Lower lobe of right lung (tissue), 2 donors: ENCODE results near the gene ARL4D. TPM values are rescaled to one million over a fixed set of nuclear protein-coding genes. Genes with fewer than 3 reads are reported as not detected.
"Not testable (repeated sequence)": the region's sequence is repeated elsewhere in the genome, so short reads cannot be mapped to it uniquely, and the experiment has no call there.

Experiments
- ATAC-seq, 2 donors: fragments of 200-7000 bp; cut with Tn5 transposase; one replicate each; pipeline ENCODE4 v1.9.1; 2020 to 2022; ENCODE audit warnings: mild to moderate bottlenecking in 2 of 2, moderate library complexity in 2 of 2
- DNase-seq: peaks from one replicate; pipeline ENCODE4 v3.0.0-alpha.2; 2020
- H3K27ac ChIP-seq: fragments of 200-600 bp; one replicate; pipeline ENCODE4 v1.8.0; 2022
- H3K27me3 ChIP-seq: fragments of 200-600 bp; one replicate; pipeline ENCODE4 v1.8.0; 2022; ENCODE audit warnings: low read depth
- H3K36me3 ChIP-seq: fragments of 200-600 bp; one replicate; pipeline ENCODE4 v1.8.0; 2022; ENCODE audit warnings: mild to moderate bottlenecking
- H3K4me1 ChIP-seq: fragments of 200-600 bp; one replicate; pipeline ENCODE4 v1.8.0; 2022
- H3K4me3 ChIP-seq: fragments of 200-600 bp; one replicate; pipeline ENCODE4 v1.8.0; 2022; ENCODE audit warnings: mild to moderate bottlenecking
- H3K9me3 ChIP-seq: fragments of 200-600 bp; one replicate; pipeline ENCODE4 v1.8.0; 2022
- intact Hi-C: fragments of 100-400 bp; cut with DNase I; formaldehyde crosslinking; loops from one replicate; pipeline ENCODE4 v1.11.0; 2022
- total RNA-seq: library from RNA; stranded (reverse); fragmentation: NEBNext Ultra II Directional; extraction: Animal tissue kit (Norgen Biotek cat#: 25700); gene quantifications from one replicate; pipeline ENCODE4 v1.2.1, GENCODE V29; 2021
- TF ChIP-seq, protein P1 (sequence below): fragments of 200-600 bp; IDR thresholded peaks from one replicate; pipeline ENCODE4 v1.8.0; 2022; ENCODE audit warnings: antibody characterized with exemption, mild to moderate bottlenecking
- donor health status: DM: no; HTN: yes; CAD: no; lungs with severe emphysema.

Gene ARL4D
- total RNA-seq, 1 donor from 2014 or later, result 12.9 TPM

DNA sequence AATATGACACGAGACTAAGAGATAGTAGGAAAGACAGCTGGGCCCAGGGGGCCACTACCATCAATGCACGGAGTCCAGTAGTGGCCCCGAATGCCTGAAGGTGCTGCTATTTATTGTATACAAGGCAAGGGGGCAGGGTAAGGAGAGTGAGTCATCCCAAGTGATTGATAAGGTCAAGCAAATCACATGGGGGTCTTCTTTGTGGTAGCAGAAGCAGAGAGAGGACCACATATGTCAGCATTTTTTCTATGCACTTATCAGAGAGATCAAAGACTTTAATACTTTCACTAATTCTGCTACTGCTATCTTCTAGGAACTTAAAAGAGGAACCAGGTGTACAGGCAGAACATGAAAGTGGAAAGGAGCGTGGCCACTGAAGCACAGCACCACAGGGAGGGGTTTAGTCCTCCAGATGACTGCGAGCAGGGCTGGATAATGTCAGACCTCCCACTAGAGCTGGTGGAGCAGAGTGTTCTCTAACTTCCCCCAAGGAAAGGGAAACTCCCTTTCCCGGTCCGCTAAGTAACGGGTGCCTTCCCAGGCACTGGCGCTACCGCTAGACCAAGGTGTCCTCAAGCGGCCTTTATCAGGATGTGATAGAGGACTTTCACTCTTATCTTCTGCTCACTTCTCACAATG lies 26.4 kb upstream of the ARL4D start:
- no peaks in the 10 kb centered on the region for H3K36me3 ChIP-seq
- H3K27ac ChIP-seq, result peak overlapping the region; percentile 65
- ATAC-seq, result no peak
- no peak for DNase-seq
- H3K4me3 ChIP-seq, result no peak overlapping the region
- no peaks in the 10 kb centered on the region for H3K27me3 ChIP-seq
- intact Hi-C loops, result no loop called here
- H3K9me3 ChIP-seq, result no peaks in the 10 kb centered on the region
- TF ChIP-seq, protein P1, sequence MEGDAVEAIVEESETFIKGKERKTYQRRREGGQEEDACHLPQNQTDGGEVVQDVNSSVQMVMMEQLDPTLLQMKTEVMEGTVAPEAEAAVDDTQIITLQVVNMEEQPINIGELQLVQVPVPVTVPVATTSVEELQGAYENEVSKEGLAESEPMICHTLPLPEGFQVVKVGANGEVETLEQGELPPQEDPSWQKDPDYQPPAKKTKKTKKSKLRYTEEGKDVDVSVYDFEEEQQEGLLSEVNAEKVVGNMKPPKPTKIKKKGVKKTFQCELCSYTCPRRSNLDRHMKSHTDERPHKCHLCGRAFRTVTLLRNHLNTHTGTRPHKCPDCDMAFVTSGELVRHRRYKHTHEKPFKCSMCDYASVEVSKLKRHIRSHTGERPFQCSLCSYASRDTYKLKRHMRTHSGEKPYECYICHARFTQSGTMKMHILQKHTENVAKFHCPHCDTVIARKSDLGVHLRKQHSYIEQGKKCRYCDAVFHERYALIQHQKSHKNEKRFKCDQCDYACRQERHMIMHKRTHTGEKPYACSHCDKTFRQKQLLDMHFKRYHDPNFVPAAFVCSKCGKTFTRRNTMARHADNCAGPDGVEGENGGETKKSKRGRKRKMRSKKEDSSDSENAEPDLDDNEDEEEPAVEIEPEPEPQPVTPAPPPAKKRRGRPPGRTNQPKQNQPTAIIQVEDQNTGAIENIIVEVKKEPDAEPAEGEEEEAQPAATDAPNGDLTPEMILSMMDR, result no peak
- H3K4me1 ChIP-seq, result peaks cover 31% of the 10 kb centered on the region

DNA sequence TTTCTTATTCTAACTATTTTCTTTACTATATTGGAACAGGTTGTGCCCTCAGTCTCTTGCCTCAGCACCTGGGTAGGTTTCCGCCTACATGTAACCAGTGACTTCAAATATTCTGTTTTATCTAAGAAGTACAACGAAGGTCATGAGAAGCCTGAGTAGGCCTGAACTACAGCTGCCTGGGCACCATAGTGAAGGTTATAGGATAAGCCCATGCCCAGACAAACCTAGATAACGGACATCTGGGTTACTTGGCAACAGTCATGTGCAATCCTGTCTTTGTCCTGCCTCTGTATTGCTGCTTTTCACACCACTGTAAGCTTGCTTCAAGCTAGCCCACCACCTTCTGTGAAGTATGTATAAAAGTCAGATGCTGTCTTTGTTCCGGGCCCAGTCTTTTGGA lies 25.4 kb upstream of the ARL4D start:
- intact Hi-C loops, result no loop called here
- Histone ChIP-seq H3K9me3 (no peaks in the 10 kb centered on the region), H3K4me3 (no peak overlapping the region), H3K36me3 (no peaks in the 10 kb centered on the region), H3K27me3 (no peaks in the 10 kb centered on the region), H3K4me1 (peaks cover 27% of the 10 kb centered on the region), H3K27ac (peak overlapping the region; percentile 65)
- no peak for ATAC-seq
- TF ChIP-seq, protein P1, result no peak
- no peak for DNase-seq

DNA sequence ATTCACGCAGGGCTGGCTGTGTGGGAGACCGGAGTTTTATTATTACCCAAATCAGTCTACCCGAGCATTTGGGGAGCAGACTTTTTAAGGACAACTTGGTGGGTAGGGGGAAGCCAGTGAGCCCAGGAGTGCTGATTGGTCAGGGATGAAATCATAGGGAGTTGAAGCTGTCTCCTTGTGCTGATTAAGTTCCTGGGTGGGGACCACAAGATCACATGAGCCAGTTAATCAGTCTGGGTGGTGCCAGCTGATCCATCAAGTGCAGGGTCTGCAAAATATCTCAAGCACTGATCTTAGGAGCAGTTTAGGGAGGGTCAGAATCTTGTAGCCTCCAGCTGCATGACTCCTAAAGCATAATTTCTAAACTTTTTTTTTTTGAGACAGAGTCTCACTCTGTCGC lies 22.9 kb upstream of the ARL4D start:
- DNase-seq, H3K4me3 ChIP-seq, ATAC-seq, intact Hi-C loops, H3K36me3 ChIP-seq, H3K27ac ChIP-seq, H3K27me3 ChIP-seq: not testable (repeated sequence)
- Histone ChIP-seq H3K4me1 (peaks cover 14% of the 10 kb centered on the region), H3K9me3 (peaks cover 11% of the 10 kb centered on the region)

DNA sequence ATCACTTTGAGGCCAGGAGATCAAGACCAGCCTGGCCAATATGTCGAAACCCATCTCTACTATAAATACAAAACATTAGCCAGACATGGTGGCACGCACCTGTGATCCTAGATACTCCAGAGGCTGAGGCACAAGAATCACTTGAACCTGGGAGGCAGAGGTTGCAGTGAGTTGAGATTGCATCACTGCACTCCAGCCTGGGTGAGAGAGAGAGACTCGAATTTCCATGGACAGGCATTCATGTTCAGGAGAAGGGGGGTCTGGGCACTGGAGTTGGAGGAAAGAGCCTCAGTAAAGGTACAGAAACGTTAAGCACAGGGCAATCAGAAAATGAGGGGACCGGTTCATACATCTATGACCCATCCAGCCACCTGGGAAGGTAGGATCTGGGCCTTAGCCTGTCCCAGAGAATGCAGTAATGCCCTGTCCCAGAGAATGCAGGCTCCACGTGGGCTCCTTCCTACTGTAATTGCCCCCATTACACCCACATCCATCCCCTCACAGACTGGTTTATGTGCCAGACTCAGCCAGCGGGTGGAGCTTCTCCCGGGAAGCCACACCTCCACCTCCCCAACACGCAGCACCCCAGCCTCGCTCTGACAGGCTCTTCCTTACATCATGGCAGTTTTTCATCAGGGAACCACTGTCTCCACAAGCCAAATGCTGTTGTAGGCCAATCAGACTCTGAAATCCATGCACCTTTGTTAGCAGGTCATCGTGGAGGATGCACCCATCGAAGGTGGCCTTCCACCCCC lies 21.6 kb upstream of the ARL4D start:
- H3K36me3 ChIP-seq, result no peaks in the 10 kb centered on the region
- intact Hi-C loops, result no loop called here
- ATAC-seq (peak; percentile 43 to 44), DNase-seq (no peak)
- TF ChIP-seq, protein P1, result no peak
- no peaks in the 10 kb centered on the region for H3K27me3 ChIP-seq
- peaks cover 11% of the 10 kb centered on the region for H3K9me3 ChIP-seq
- peaks cover 10% of the 10 kb centered on the region for H3K4me1 ChIP-seq
- no peak overlapping the region for H3K4me3 ChIP-seq
- no peak overlapping the region for H3K27ac ChIP-seq

DNA sequence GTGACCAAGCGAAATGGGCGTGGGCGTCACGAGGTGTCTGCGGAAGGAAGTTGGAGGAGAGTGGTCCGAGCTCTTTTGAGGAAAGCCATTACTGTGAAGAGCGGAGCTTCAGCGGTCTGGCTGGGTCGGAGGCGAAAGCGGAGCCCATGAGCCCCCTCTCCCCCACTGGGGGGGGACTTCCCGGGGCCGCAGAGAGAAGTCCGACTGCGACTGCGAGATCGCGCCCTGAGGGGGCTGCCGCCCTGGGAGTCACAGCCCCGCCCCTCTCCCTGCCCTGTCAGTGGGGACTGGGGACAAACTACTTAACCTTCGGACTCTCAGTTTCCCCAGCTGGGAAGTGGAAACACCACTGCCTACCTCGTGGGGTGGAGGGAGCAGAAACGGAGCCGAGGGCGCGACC lies 20.0 kb upstream of the ARL4D start:
- no peak overlapping the region for H3K4me3 ChIP-seq
- no peak overlapping the region for H3K27ac ChIP-seq
- no peak for ATAC-seq
- TF ChIP-seq, protein P1, result no peak
- no peaks in the 10 kb centered on the region for H3K4me1 ChIP-seq
- intact Hi-C loops, result no loop called here
- no peaks in the 10 kb centered on the region for H3K27me3 ChIP-seq
- peaks cover 11% of the 10 kb centered on the region for H3K9me3 ChIP-seq
- no peak for DNase-seq
- H3K36me3 ChIP-seq, result no peaks in the 10 kb centered on the region

DNA sequence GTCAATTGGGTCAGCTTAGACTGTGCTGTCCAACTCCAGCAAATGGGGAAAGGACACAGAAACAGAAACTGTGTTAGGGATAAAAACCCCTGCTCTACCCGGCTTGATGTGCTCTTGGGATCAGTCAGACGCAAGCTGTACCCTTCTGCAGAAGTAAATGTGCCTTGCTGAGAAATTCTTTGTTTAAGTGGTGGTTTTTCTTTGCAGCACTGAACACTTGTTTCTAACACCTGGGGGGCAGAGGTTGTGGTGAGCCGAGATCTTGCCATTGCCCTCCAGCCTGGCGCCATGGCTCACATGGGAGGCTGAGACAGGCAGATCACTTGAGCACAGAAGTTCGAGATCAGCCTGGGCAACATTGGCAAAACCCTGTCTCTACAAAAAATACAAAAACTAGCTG lies 18.5 kb upstream of the ARL4D start:
- intact Hi-C loops, result no loop called here
- TF ChIP-seq, protein P1, result no peak
- H3K27me3 ChIP-seq, result no peaks in the 10 kb centered on the region
- DNase-seq, result no peak
- H3K4me3 ChIP-seq, result no peak overlapping the region
- H3K4me1 ChIP-seq, result no peaks in the 10 kb centered on the region
- H3K27ac ChIP-seq, result no peak overlapping the region
- H3K36me3 ChIP-seq, result no peaks in the 10 kb centered on the region
- H3K9me3 ChIP-seq, result peaks cover 11% of the 10 kb centered on the region
- ATAC-seq, result no peak
